T-helper 17 cell (primary cell): ENCODE measurements around the gene COX10. TPM values are rescaled to one million over a fixed set of nuclear protein-coding genes. Genes with fewer than 3 reads are reported as not detected.
"Not testable (repeated sequence)": the region's sequence is repeated elsewhere in the genome, so short reads cannot be mapped to it uniquely, and the experiment has no call there.

Source experiments
- ATAC-seq: fragments of 150-1000 bp; cut with Tn5 transposase; 2 replicates; pipeline ENCODE4 v1.10.0; 2021; ENCODE audit warnings: mild to moderate bottlenecking, moderate library complexity
- DNase-seq, 3 donors: peaks; one replicate each; pipeline versions ENCODE4 v3.0.0 to v3.0.0-alpha.2; 2020 to 2021
- H3K9me3 ChIP-seq: one replicate; pipeline ENCODE4 v1.7.0; 2013; ENCODE audit warnings: low read length, mild to moderate bottlenecking; ENCODE audit not compliant: control insufficient read depth, poor library complexity, severe bottlenecking
- H3K27ac Mint-ChIP-seq: one replicate; pipeline ENCODE4 v1.8.0; 2022; ENCODE audit warnings: mild to moderate bottlenecking, moderate library complexity, mixed read lengths
- H3K27me3 Mint-ChIP-seq: one replicate; pipeline ENCODE4 v1.8.0; 2022; ENCODE audit warnings: mixed read lengths
- H3K36me3 Mint-ChIP-seq: one replicate; pipeline ENCODE4 v1.8.0; 2022; ENCODE audit warnings: low read depth, mixed read lengths
- H3K4me1 Mint-ChIP-seq: one replicate; pipeline ENCODE4 v1.8.0; 2022; ENCODE audit warnings: mild to moderate bottlenecking, mixed read lengths
- H3K4me3 Mint-ChIP-seq: one replicate; pipeline ENCODE4 v1.8.0; 2022; ENCODE audit warnings: mild to moderate bottlenecking, moderate library complexity, mixed read lengths
- total RNA-seq, 4 donors: library from RNA in 2 of 4; stranded (reverse) in 2 of 4; gene quantifications; one replicate each; pipeline ENCODE4 v1.2.3 and lab custom pipeline; 2022 to 2026

COX10 gene
- total RNA-seq, 2 donors from 2014 or later, result 16.9 to 19.6 TPM

GRCh38 chr17:14179951-14180350, 110.6 kb downstream of the COX10 start:
- not testable (repeated sequence) for H3K27me3 Mint-ChIP-seq, H3K4me3 Mint-ChIP-seq, ATAC-seq, H3K27ac Mint-ChIP-seq, H3K36me3 Mint-ChIP-seq, DNase-seq, H3K9me3 ChIP-seq, H3K4me1 Mint-ChIP-seq

GRCh38 chr17:14182084-14182483, 112.8 kb downstream of the COX10 start:
- H3K4me3 Mint-ChIP-seq, H3K4me1 Mint-ChIP-seq, H3K36me3 Mint-ChIP-seq, H3K27me3 Mint-ChIP-seq, DNase-seq, H3K27ac Mint-ChIP-seq, ATAC-seq, H3K9me3 ChIP-seq: not testable (repeated sequence)

- ATAC-seq, DNase-seq, H3K27ac Mint-ChIP-seq, H3K27me3 Mint-ChIP-seq, H3K36me3 Mint-ChIP-seq, H3K4me3 Mint-ChIP-seq, H3K9me3 ChIP-seq, H3K4me1 Mint-ChIP-seq: not testable (repeated sequence)
Measured at GRCh38 chr17:14184536-14184935, 115.2 kb downstream of the COX10 start.

- Mint-ChIP-seq H3K27ac (peak overlapping the region; percentile 74), H3K4me1 (peaks cover 14% of the 10 kb centered on the region)
- DNase-seq, H3K4me3 Mint-ChIP-seq, ATAC-seq, H3K27me3 Mint-ChIP-seq, H3K9me3 ChIP-seq, H3K36me3 Mint-ChIP-seq: not testable (repeated sequence)
Measured at GRCh38 chr17:14186443-14186842, 117.1 kb downstream of the COX10 start.

- Mint-ChIP-seq H3K27ac (peak overlapping the region; percentile 8), H3K4me1 (peaks cover 36% of the 10 kb centered on the region)
- H3K36me3 Mint-ChIP-seq, H3K4me3 Mint-ChIP-seq, H3K9me3 ChIP-seq, DNase-seq, H3K27me3 Mint-ChIP-seq, ATAC-seq: not testable (repeated sequence)
Measured at GRCh38 chr17:14190774-14191173, 121.5 kb downstream of the COX10 start.

GRCh38 chr17:14191469-14191868, 122.2 kb downstream of the COX10 start:
- not testable (repeated sequence) for H3K27ac Mint-ChIP-seq, H3K4me3 Mint-ChIP-seq, H3K27me3 Mint-ChIP-seq, ATAC-seq, DNase-seq, H3K9me3 ChIP-seq, H3K36me3 Mint-ChIP-seq
- peaks cover 42% of the 10 kb centered on the region for H3K4me1 Mint-ChIP-seq

GRCh38 chr17:14192039-14192438, 122.7 kb downstream of the COX10 start:
- peak overlapping the region; percentile 61 for H3K4me3 Mint-ChIP-seq
- not testable (repeated sequence) for DNase-seq, H3K27me3 Mint-ChIP-seq, H3K9me3 ChIP-seq, H3K36me3 Mint-ChIP-seq, ATAC-seq
- peaks cover 46% of the 10 kb centered on the region for H3K4me1 Mint-ChIP-seq
- H3K27ac Mint-ChIP-seq, result peak overlapping the region; percentile 97

- ATAC-seq, result peak; percentile 35
- peaks cover 53% of the 10 kb centered on the region for H3K4me1 Mint-ChIP-seq
- H3K4me3 Mint-ChIP-seq, result peak overlapping the region; percentile 77
- not testable (repeated sequence) for H3K27me3 Mint-ChIP-seq, DNase-seq, H3K36me3 Mint-ChIP-seq, H3K9me3 ChIP-seq
- H3K27ac Mint-ChIP-seq, result peak overlapping the region; percentile 97
Measured at GRCh38 chr17:14192636-14193344, 123.5 kb downstream of the COX10 start.

GRCh38 chr17:14196377-14196997, 127.2 kb downstream of the COX10 start:
- no peaks in the 10 kb centered on the region for H3K36me3 Mint-ChIP-seq
- no peaks in the 10 kb centered on the region for H3K27me3 Mint-ChIP-seq
- H3K4me1 Mint-ChIP-seq, result peaks cover 70% of the 10 kb centered on the region
- ATAC-seq (no peak), DNase-seq (no peak)
- peak overlapping the region; percentile 97 for H3K27ac Mint-ChIP-seq
- H3K9me3 ChIP-seq, result no peaks in the 10 kb centered on the region
- H3K4me3 Mint-ChIP-seq, result peak overlapping the region; percentile 80

- Mint-ChIP-seq H3K36me3 (no peaks in the 10 kb centered on the region), H3K4me1 (peaks cover 72% of the 10 kb centered on the region), H3K27me3 (no peaks in the 10 kb centered on the region), H3K4me3 (peak overlapping the region; percentile 80), H3K27ac (peak overlapping the region; percentile 97)
- no peak for DNase-seq
- no peak for ATAC-seq
- H3K9me3 ChIP-seq, result no peaks in the 10 kb centered on the region
Measured at GRCh38 chr17:14197057-14197456, 127.8 kb downstream of the COX10 start.

- peak overlapping the region; percentile 97 for H3K27ac Mint-ChIP-seq
- no peaks in the 10 kb centered on the region for H3K36me3 Mint-ChIP-seq
- ATAC-seq (peak; percentile 50), DNase-seq (no peak)
- H3K4me3 Mint-ChIP-seq, result peak overlapping the region; percentile 80
- H3K9me3 ChIP-seq, result no peaks in the 10 kb centered on the region
- H3K27me3 Mint-ChIP-seq, result no peaks in the 10 kb centered on the region
- peaks cover 73% of the 10 kb centered on the region for H3K4me1 Mint-ChIP-seq
Measured at GRCh38 chr17:14197586-14197985, 128.3 kb downstream of the COX10 start.

- peak overlapping the region; percentile 80 for H3K4me3 Mint-ChIP-seq
- no peaks in the 10 kb centered on the region for H3K9me3 ChIP-seq
- peak overlapping the region; percentile 97 for H3K27ac Mint-ChIP-seq
- ATAC-seq (no peak), DNase-seq (no peak)
- peaks cover 75% of the 10 kb centered on the region for H3K4me1 Mint-ChIP-seq
- H3K27me3 Mint-ChIP-seq, result no peaks in the 10 kb centered on the region
- no peaks in the 10 kb centered on the region for H3K36me3 Mint-ChIP-seq
Measured at GRCh38 chr17:14198013-14198412, 128.7 kb downstream of the COX10 start.

GRCh38 chr17:14198575-14198974, 129.3 kb downstream of the COX10 start:
- peak overlapping the region; percentile 97 for H3K27ac Mint-ChIP-seq
- no peaks in the 10 kb centered on the region for H3K27me3 Mint-ChIP-seq
- H3K9me3 ChIP-seq, result no peaks in the 10 kb centered on the region
- DNase-seq (no peak), ATAC-seq (no peak)
- peak overlapping the region; percentile 80 for H3K4me3 Mint-ChIP-seq
- H3K36me3 Mint-ChIP-seq, result no peaks in the 10 kb centered on the region
- H3K4me1 Mint-ChIP-seq, result peaks cover 76% of the 10 kb centered on the region

- Mint-ChIP-seq H3K27ac (peak overlapping the region; percentile 97), H3K27me3 (no peaks in the 10 kb centered on the region), H3K4me1 (peaks cover 83% of the 10 kb centered on the region), H3K4me3 (peak overlapping the region; percentile 75), H3K36me3 (peaks cover 3% of the 10 kb centered on the region)
- ATAC-seq, result no peak
- DNase-seq, result no peak
- no peaks in the 10 kb centered on the region for H3K9me3 ChIP-seq
Measured at GRCh38 chr17:14199601-14200000, 130.3 kb downstream of the COX10 start.
